Activated T-cell treated with anti-CD3 and anti-CD28 coated beads, Interleukin-2, amount 50 U/mL, for 4 hours (primary cell): ENCODE data around the gene ZNF850. TPM values are rescaled to one million over a fixed set of nuclear protein-coding genes. Genes with fewer than 3 reads are reported as not detected.

Experiments used
- ATAC-seq, 2 donors: fragments of 200-7000 bp; cut with Tn5 transposase; one replicate each; pipeline ENCODE4 v1.10.0; 2021
- DNase-seq: peaks from one replicate; pipeline ENCODE4 v3.0.0-alpha.2; 2020
- H3K27me3 Mint-ChIP-seq: one replicate; pipeline ENCODE4 v1.8.0; 2021; ENCODE audit warnings: low read depth, mixed read lengths
- H3K36me3 Mint-ChIP-seq: one replicate; pipeline ENCODE4 v1.8.0; 2022; ENCODE audit warnings: mixed read lengths; ENCODE audit not compliant: insufficient read depth
- H3K4me1 Mint-ChIP-seq: one replicate; pipeline ENCODE4 v1.8.0; 2021; ENCODE audit warnings: low read depth, mixed read lengths
- H3K4me3 Mint-ChIP-seq: one replicate; pipeline ENCODE4 v1.8.0; 2021; ENCODE audit warnings: mild to moderate bottlenecking, moderate library complexity, mixed read lengths
- H3K9me3 Mint-ChIP-seq: one replicate; pipeline ENCODE4 v1.8.0; 2021; ENCODE audit warnings: mixed read lengths
- total RNA-seq, 3 donors: library from RNA; stranded (reverse); gene quantifications; one replicate each; pipeline ENCODE4 v1.2.1, GENCODE V29; 2021

ZNF850 gene
- total RNA-seq, 3 donors from 2014 or later: 2.5 to 4.1 (median 3.5) TPM

GRCh38 chr19:36672368-36672767, 100.2 kb downstream of the ZNF850 start:
- no peak for ATAC-seq
- Mint-ChIP-seq H3K4me3 (no peak overlapping the region), H3K36me3 (peaks cover 39% of the 10 kb centered on the region), H3K9me3 (peaks cover 26% of the 10 kb centered on the region), H3K4me1 (peaks cover 12% of the 10 kb centered on the region), H3K27me3 (no peaks in the 10 kb centered on the region)
- no peak for DNase-seq

- Mint-ChIP-seq H3K36me3 (peaks cover 54% of the 10 kb centered on the region), H3K9me3 (peaks cover 38% of the 10 kb centered on the region), H3K27me3 (no peaks in the 10 kb centered on the region), H3K4me3 (peak overlapping the region; percentile 43), H3K4me1 (peaks cover 30% of the 10 kb centered on the region)
- no peak for ATAC-seq
- DNase-seq: no peak
These were observed 104.0 kb downstream of the ZNF850 start for GRCh38 chr19:36668646-36669045.

GRCh38 chr19:36665832-36666231, 106.8 kb downstream of the ZNF850 start:
- Mint-ChIP-seq H3K27me3 (no peaks in the 10 kb centered on the region), H3K9me3 (peaks cover 41% of the 10 kb centered on the region), H3K4me1 (peaks cover 30% of the 10 kb centered on the region), H3K36me3 (peaks cover 48% of the 10 kb centered on the region), H3K4me3 (peak overlapping the region; percentile 100)
- ATAC-seq (no peak), DNase-seq (no peak)

Other genes with a start within 250 kb of the ZNF850 start
- 1 to 10 TPM; 2.6 to 7.1 (median 5.1) TPM for gene ZNF260, start 244.5 kb downstream of the ZNF850 start, total RNA-seq
- 1 to 10 TPM; 8.9 to 9.9 (median 9.9) TPM for gene ZNF529, start 199.5 kb downstream of the ZNF850 start, total RNA-seq
- 1 to 10 TPM; 6.2 to 9.7 (median 6.5) TPM for gene ZNF382, start 167.5 kb downstream of the ZNF850 start, total RNA-seq
- gene ZNF461, start 106.0 kb downstream of the ZNF850 start, total RNA-seq: 1 to 10 TPM; 4.4 to 5.1 (median 4.7) TPM
- 1 to 10 TPM; 5.3 to 6.9 (median 5.6) TPM for gene ZNF567, start 85.2 kb downstream of the ZNF850 start, total RNA-seq
- gene ZNF790, start 65.6 kb upstream of the ZNF850 start, total RNA-seq: 1 to 10 TPM; 3.5 to 4.5 (median 4.4) TPM
- 1 to 10 TPM; 1.9 to 2.6 (median 2.5) TPM for gene ZNF345, start 78.1 kb upstream of the ZNF850 start, total RNA-seq
- 1 to 10 TPM; 4.3 to 5.2 (median 4.7) TPM for gene ZNF829, start 143.5 kb upstream of the ZNF850 start, total RNA-seq
- 1 to 10 TPM; 5.7 to 7.7 (median 6.7) TPM for gene ZNF568, start 143.5 kb upstream of the ZNF850 start, total RNA-seq